Adrenal gland (tissue), 12 donors: ENCODE measurements around the gene RCN1. TPM values are rescaled to one million over a fixed set of nuclear protein-coding genes. Genes with fewer than 3 reads are reported as not detected.

Experiments used
- DNase-seq, 7 donors: peaks; one replicate each; pipeline ENCODE4 v3.0.0-alpha.2; 2019 to 2020
- H3K27ac ChIP-seq, 5 donors: fragments of 200-600 bp; sonication (generic) in 4 of 5; 1 replicate in 3 of 5; 2 replicates in 2 of 5; pipeline versions ENCODE4 v1.5.1 to v1.8.0; 2016 to 2020; ENCODE audit warnings: mild to moderate bottlenecking in 1 of 5
- H3K27me3 ChIP-seq: fragments of 200-600 bp; 2 replicates; pipeline ENCODE4 v1.8.0; 2021
- H3K36me3 ChIP-seq, 2 donors: fragments of 200-600 bp; replicated peaks in 1 of 2; 1 replicate in 1 of 2; 2 replicates in 1 of 2; pipeline versions ENCODE4 v1.5.1 to v1.8.0; 2018 to 2022
- H3K4me1 ChIP-seq, 2 donors: fragments of 200-600 bp; replicated peaks in 1 of 2; 1 replicate in 1 of 2; 2 replicates in 1 of 2; pipeline versions ENCODE4 v1.5.1 to v1.8.0; 2018 to 2021
- H3K4me3 ChIP-seq, 4 donors: fragments of 200-600 bp; sonication (generic) in 3 of 4; one replicate each; pipeline ENCODE4 v1.5.1; 2016 to 2018
- H3K9me3 ChIP-seq, 3 donors: fragments of 200-600 bp; sonication (generic) in 1 of 3; replicated peaks in 1 of 3; 1 replicate in 2 of 3; 2 replicates in 1 of 3; pipeline versions ENCODE4 v1.5.1 to v1.8.0; 2016 to 2021
- CTCF ChIP-seq, 6 experiments: fragments of 450-650 bp in 4 of 6; fragments of 200-600 bp in 2 of 6; sonication (generic) in 1 of 6; IDR thresholded peaks; 1 replicate in 5 of 6; 2 replicates in 1 of 6; pipeline versions ENCODE4 v1.5.1 to v1.8.0; 2016 to 2021; ENCODE audit warnings: antibody characterized with exemption in 6 of 6, mild to moderate bottlenecking in 2 of 6, moderate library complexity in 1 of 6
- POLR2A ChIP-seq, 2 donors: fragments of 450-650 bp; IDR thresholded peaks; one replicate each; pipeline ENCODE4 v1.6.1; 2017; ENCODE audit warnings: antibody characterized with exemption in 2 of 2, mild to moderate bottlenecking in 2 of 2, moderate library complexity in 1 of 2
- WGBS, 4 donors: extraction: QIAGEN DNeasy Blood & Tissue Kit in 2 of 4; methylation state at CpG; one replicate each; pipeline versions ENCODE4 v1.1.5 to v1.1.7; 2013 to 2017; 5-methylcytosine and 5-hydroxymethylcytosine counted together
- intact Hi-C, 2 donors: fragments of 100-400 bp; cut with DNase I; formaldehyde crosslinking; loops; one replicate each; pipeline versions ENCODE4 v1.14.1 to v1.15.0; 2022 to 2023
- polyA plus RNA-seq, 3 donors: library from polyadenylated mRNA; stranded (reverse); fragments of 200-250 nt in 2 of 3; fragments of 350-450 nt in 1 of 3; fragmentation: Illumina TruSeq in 1 of 3; extraction: RNeasy Lipid Tissue Mini Kit (QIAGEN cat#74804) in 1 of 3; gene quantifications; one replicate each; pipeline ENCODE4 v1.2.3, GENCODE V29; 2013 to 2014
- total RNA-seq, 9 donors: library from RNA; depleted of rRNA in 4 of 9; stranded (reverse); fragments of >200 nt in 4 of 9; fragments of 120-200 nt in 1 of 9; fragmentation: NEBNext Ultra II Directional in 1 of 9; extraction: Animal tissue kit (Norgen Biotek cat#: 25700) in 1 of 9; gene quantifications; one replicate each; pipeline versions ENCODE4 v1.1.0 to v1.2.4, GENCODE V29; 2013 to 2023
- donor health status: healthy with polysubstance abuse.
- donor health status: Bipolar disorder and iron deficiency.
- donor health status: DM: yes; HTN: yes; CAD: no.
- donor health status: DM: no; HTN: no; CAD: no.
- donor health status: DM: no; HTN: no; CAD: no.
- donor health status: DM: yes; HTN: yes; CAD: no.

The RCN1 gene
- total and polyA plus RNA-seq, 12 donors = 56.1 to 142 (median 85.9) TPM

- WGBS, 4 donors = 66 to 75% (median 70%) methylated on average over 8 of the region's 8 CpGs
- TF ChIP-seq POLR2A (IDR thresholded peaks at IDR 0.05) (no peak), CTCF (IDR thresholded peaks at IDR 0.05) (no peak)
- DNase-seq = no peak
- H3K4me1 ChIP-seq = no peaks in the 10 kb centered on the region
- H3K9me3 ChIP-seq = no peaks in the 10 kb centered on the region
- no peaks in the 10 kb centered on the region for H3K36me3 ChIP-seq
- H3K27ac ChIP-seq = no peak overlapping the region
- no peak overlapping the region for H3K4me3 ChIP-seq
- intact Hi-C loops = no loop called here
- H3K27me3 ChIP-seq = peaks cover 9% of the 10 kb centered on the region
Measured at GRCh38 chr11:32065865-32066629, 24.8 kb upstream of the RCN1 start.

GRCh38 chr11:32068134-32068870, 22.6 kb upstream of the RCN1 start:
- intact Hi-C loops = no loop called here
- TF ChIP-seq POLR2A (IDR thresholded peaks at IDR 0.05) (no peak), CTCF (IDR thresholded peaks at IDR 0.05) (no peak)
- no peak for DNase-seq
- no peak overlapping the region for H3K4me3 ChIP-seq
- H3K36me3 ChIP-seq = no peaks in the 10 kb centered on the region
- H3K27ac ChIP-seq = no peak overlapping the region
- 54 to 71% (median 68%) methylated on average over 13 of the region's 13 CpGs for WGBS, 4 donors
- H3K27me3 ChIP-seq = peaks cover 22% of the 10 kb centered on the region
- H3K4me1 ChIP-seq = no peaks in the 10 kb centered on the region
- no peaks in the 10 kb centered on the region for H3K9me3 ChIP-seq

GRCh38 chr11:32069361-32070058, 21.4 kb upstream of the RCN1 start:
- Histone ChIP-seq H3K27ac (no peak overlapping the region), H3K36me3 (no peaks in the 10 kb centered on the region), H3K27me3 (peaks cover 22% of the 10 kb centered on the region), H3K4me1 (no peaks in the 10 kb centered on the region), H3K9me3 (no peaks in the 10 kb centered on the region), H3K4me3 (no peak overlapping the region)
- TF ChIP-seq CTCF (IDR thresholded peaks at IDR 0.05) (no peak), POLR2A (IDR thresholded peaks at IDR 0.05) (no peak)
- no peak for DNase-seq
- WGBS, 4 donors = 67 to 75% (median 72%) methylated on average over 6 of the region's 6 CpGs
- intact Hi-C loops = no loop called here

GRCh38 chr11:32070692-32071091, 20.2 kb upstream of the RCN1 start:
- DNase-seq = no peak
- no peaks in the 10 kb centered on the region for H3K9me3 ChIP-seq
- TF ChIP-seq CTCF (IDR thresholded peaks at IDR 0.05) (no peak), POLR2A (IDR thresholded peaks at IDR 0.05) (no peak)
- H3K4me1 ChIP-seq = no peaks in the 10 kb centered on the region
- H3K36me3 ChIP-seq = no peaks in the 10 kb centered on the region
- intact Hi-C loops = no loop called here
- peaks cover 22% of the 10 kb centered on the region for H3K27me3 ChIP-seq
- no peak overlapping the region for H3K27ac ChIP-seq
- 74 to 81% (median 79%) methylated on average over 5 of the region's 5 CpGs for WGBS, 4 donors
- H3K4me3 ChIP-seq = no peak overlapping the region
